GM13976 (cell line): Measurements from ENCODE around the gene CLASP2.
A peak's percentile ranks its signal among the peaks of the same experiment; 100 is the strongest.

Experiments
- DNase-seq: peaks from one replicate; pipeline ENCODE4 v3.0.0; 2012; ENCODE audit warnings: low spot score
- in situ Hi-C: fragments of 300-500 bp; cut with MboI; formaldehyde crosslinking; loops from one replicate; pipeline ENCODE4 v1.12.0; 2022; ENCODE audit warnings: low sequenced_read_pairs, mixed read lengths, inconsistent platforms; ENCODE audit not compliant: unreplicated experiment
- TF ChIP-seq, protein P1 (sequence below): IDR thresholded peaks from 2 replicates; pipeline ENCODE4 v1.5.1; 2012; ENCODE audit warnings: borderline replicate concordance, mild to moderate bottlenecking; ENCODE audit not compliant: insufficient read depth; ENCODE audit errors: extremely low read depth, missing control alignments, control extremely low read depth

The CLASP2 gene

DNA sequence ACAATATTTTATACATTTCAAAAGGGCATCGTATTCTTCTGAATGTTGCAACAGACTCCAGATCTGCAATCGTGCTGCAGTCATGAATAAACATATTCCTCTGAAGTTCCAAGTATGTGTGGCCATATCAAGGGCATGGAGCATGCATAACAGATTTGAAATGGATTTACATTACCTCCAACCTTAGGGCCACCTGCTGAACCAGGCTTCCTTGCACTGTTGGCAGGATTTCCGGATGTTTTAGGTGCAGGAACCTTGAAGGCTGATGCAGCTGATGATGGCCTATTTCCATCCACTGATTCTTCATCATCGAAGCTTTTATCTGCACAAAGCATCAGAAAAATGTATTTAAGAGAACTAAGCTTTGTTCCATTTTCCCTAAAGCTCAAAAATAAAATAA, 73.5 kb downstream of the CLASP2 start:
- TF ChIP-seq, protein P1, sequence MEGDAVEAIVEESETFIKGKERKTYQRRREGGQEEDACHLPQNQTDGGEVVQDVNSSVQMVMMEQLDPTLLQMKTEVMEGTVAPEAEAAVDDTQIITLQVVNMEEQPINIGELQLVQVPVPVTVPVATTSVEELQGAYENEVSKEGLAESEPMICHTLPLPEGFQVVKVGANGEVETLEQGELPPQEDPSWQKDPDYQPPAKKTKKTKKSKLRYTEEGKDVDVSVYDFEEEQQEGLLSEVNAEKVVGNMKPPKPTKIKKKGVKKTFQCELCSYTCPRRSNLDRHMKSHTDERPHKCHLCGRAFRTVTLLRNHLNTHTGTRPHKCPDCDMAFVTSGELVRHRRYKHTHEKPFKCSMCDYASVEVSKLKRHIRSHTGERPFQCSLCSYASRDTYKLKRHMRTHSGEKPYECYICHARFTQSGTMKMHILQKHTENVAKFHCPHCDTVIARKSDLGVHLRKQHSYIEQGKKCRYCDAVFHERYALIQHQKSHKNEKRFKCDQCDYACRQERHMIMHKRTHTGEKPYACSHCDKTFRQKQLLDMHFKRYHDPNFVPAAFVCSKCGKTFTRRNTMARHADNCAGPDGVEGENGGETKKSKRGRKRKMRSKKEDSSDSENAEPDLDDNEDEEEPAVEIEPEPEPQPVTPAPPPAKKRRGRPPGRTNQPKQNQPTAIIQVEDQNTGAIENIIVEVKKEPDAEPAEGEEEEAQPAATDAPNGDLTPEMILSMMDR, result no peak

DNA sequence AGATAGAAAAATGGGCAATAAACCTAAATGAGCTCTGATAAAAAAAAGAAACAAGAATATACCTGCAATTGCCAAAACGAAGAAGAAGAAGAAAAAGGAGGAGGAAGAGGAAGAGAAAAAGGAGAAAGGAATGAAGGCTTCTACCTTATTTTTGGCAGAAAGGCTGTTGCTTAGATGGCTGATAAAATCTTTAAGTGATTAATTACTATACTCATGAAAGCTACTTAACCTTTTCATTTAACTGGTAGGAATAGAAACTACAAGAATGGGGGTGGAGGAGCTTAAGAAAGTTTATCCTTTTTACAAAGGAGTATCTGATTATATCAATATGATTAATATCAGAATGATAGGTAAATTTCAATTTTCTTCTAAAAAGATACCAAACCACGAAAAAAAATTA, 75.2 kb downstream of the CLASP2 start:
- no peak for DNase-seq
- in situ Hi-C loops, result no loop called here
- TF ChIP-seq, protein P1, result no peak

More for the DNA sequence above, 73.5 kb downstream of the CLASP2 start:
- in situ Hi-C loops, result no loop called here
- no peak for DNase-seq

DNA sequence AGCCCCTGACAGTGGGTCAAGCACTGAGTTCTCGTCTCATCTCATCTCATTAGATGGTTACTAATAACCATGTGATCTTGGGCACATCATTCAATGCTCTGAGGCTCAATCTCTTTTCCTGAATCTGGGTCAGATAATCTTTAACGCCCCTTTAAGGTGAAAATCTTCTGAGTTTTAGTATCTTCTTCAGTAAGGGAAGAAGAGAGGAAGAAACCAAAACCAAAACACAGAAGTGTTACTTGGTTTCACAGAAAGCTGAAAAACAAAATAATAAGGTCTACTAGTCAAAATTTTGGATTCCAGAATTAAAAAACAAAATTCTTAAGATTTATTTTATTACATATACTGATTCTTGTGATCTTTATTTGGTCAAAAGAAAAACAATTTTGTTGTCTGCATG, 78.2 kb downstream of the CLASP2 start:
- in situ Hi-C loops, result loop anchor here (10.0 kb wide), 1 partner anchor 145 kb away; no protein-coding TSS in a partner anchor
- TF ChIP-seq, protein P1, result no peak
- DNase-seq, result no peak

DNA sequence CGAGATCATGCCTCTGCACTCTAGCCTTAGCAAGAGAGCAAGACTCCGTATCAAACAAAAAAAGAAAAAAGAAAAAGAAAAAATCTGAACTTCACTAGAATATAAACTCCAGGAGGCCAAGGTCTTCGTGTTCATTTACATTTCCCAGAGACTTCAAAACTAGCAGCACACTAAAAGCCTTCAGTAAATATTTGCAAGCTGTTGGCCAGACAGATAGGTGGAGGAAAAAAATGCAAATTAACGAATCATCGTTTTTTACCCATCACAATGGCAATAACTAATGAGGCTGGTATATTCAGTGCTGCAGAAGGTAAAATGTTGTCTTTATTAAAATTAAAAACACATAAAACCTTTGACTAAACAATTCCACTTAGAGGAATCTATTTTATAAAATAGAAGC, 80.6 kb downstream of the CLASP2 start:
- TF ChIP-seq, protein P1, result no peak
- in situ Hi-C loops, result loop anchor here (10.0 kb wide), 1 partner anchor 147 kb away; no protein-coding TSS in a partner anchor
- DNase-seq, result no peak

DNA sequence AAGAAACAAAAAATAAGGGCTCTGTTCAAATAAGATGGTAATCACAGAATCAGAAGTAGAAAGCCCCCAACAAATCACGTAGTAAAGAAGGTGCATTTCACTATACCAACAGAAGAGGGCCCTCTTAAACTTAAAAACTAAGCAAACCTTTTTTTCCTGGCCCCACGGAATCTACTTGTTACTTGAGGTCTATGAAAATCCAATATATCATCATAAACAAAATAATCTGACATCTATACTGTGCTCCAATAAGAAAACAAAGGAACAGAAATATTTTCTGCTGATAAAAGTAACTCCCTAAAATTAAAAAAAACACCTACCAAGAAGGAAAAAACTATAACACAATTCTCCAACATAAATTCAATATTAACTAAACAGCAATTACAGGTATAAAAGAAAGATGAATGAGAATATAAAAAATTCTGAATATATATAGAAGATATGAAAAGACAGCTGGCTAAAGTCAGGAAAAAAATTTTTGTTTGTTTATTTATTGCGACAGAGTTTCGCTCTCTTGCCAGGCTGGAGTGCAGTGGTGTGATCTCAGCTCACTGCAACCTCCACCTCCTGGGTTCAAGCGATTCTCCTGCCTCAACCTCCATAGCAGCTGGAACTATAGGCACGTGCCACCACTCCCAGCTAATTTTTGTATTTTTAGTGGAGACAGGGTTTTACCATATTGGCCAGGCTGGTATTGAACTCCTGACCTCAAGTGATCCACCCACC, 81.8 kb downstream of the CLASP2 start:
- TF ChIP-seq, protein P1, result peak; percentile 22
- peak; percentile 39 for DNase-seq
- in situ Hi-C loops, result loop anchor here (10.0 kb wide), 1 partner anchor 149 kb away; no protein-coding TSS in a partner anchor

DNA sequence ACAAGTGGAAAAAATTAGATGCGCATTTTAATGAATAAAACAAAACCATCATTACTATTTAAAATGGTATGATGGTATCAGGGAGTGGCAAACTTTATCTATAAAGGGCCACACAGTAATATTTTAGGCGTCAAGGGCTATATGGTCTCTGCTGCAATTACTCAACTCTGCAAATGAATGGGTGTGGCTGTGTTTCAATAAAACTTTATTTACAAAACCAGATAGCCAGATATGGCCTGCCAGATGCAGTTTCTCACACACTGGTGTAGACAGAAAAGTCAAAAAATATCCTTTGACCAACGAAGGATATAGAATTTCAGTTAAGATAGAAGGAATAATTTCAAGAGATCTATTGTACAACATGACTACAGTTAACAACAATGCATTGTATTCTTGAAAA, 83.8 kb downstream of the CLASP2 start:
- TF ChIP-seq, protein P1, result no peak
- no peak for DNase-seq
- in situ Hi-C loops, result loop anchor here (10.0 kb wide), 1 partner anchor 151 kb away; no protein-coding TSS in a partner anchor
